Keratinocyte (primary cell): ENCODE measurements around the gene FRRS1L. TPM values are rescaled to one million over a fixed set of nuclear protein-coding genes. Genes with fewer than 3 reads are reported as not detected.

ENCODE experiments used
- DNase-seq: peaks from one replicate; pipeline ENCODE4 v3.0.0-alpha.2; 2011; ENCODE audit warnings: low read depth, missing footprints, low spot score
- FAIRE-seq: peaks from 2 replicates; lab custom pipeline; 2011; peaks lifted over from hg19 to GRCh38; lab: Jason Lieb, UNC
- H2AFZ ChIP-seq: 2 replicates; pipeline ENCODE4 v1.6.0; 2012; ENCODE audit warnings: low read length, control low read depth, inconsistent platforms; ENCODE audit not compliant: control insufficient read depth
- H3K27ac ChIP-seq: 2 replicates; pipeline ENCODE4 v1.5.1; 2011; ENCODE audit warnings: low read length; ENCODE audit not compliant: control insufficient read depth, insufficient read depth
- H3K27me3 ChIP-seq: 3 replicates; pipeline ENCODE4 v1.6.0; 2011; ENCODE audit warnings: low read length; ENCODE audit not compliant: control insufficient read depth, insufficient read depth; ENCODE audit errors: extremely low read depth
- H3K36me3 ChIP-seq, 2 experiments: 2 replicates in 1 of 2; 3 replicates in 1 of 2; pipeline ENCODE4 v1.5.1; 2011; ENCODE audit warnings: low read length in 2 of 2, mild to moderate bottlenecking in 1 of 2; ENCODE audit not compliant: control insufficient read depth in 2 of 2, insufficient read depth in 2 of 2; ENCODE audit errors: extremely low read depth in 1 of 2
- H3K4me1 ChIP-seq: 3 replicates; pipeline ENCODE4 v1.5.1; 2011; ENCODE audit warnings: low read length; ENCODE audit not compliant: control insufficient read depth, insufficient read depth; ENCODE audit errors: extremely low read depth
- H3K4me2 ChIP-seq: 3 replicates; pipeline ENCODE4 v1.6.0; 2011; ENCODE audit warnings: low read depth, low read length; ENCODE audit not compliant: control insufficient read depth, insufficient read depth; ENCODE audit errors: extremely low read depth
- H3K4me3 ChIP-seq, 3 experiments: fragments of 200-600 bp in 1 of 3; sonication (generic) in 1 of 3; 2 replicates in 2 of 3; 3 replicates in 1 of 3; pipeline ENCODE4 v1.5.1; 2011 to 2016; ENCODE audit warnings: low read length in 3 of 3, mild to moderate bottlenecking in 3 of 3, control low read depth in 2 of 3, inconsistent platforms in 1 of 3, low read depth in 1 of 3, mixed read lengths in 1 of 3, mixed run types in 1 of 3, moderate library complexity in 1 of 3; ENCODE audit not compliant: control insufficient read depth in 2 of 3, insufficient read depth in 2 of 3; ENCODE audit errors: extremely low read depth in 1 of 3
- H3K79me2 ChIP-seq: 2 replicates; pipeline ENCODE4 v1.6.0; 2012; ENCODE audit warnings: low read length; ENCODE audit not compliant: control insufficient read depth, insufficient read depth
- H3K9ac ChIP-seq: 3 replicates; pipeline ENCODE4 v1.6.0; 2011; ENCODE audit warnings: low read length; ENCODE audit not compliant: control insufficient read depth, insufficient read depth; ENCODE audit errors: extremely low read depth
- H3K9me1 ChIP-seq: 3 replicates; pipeline ENCODE4 v1.6.0; 2011; ENCODE audit warnings: low read length; ENCODE audit not compliant: control insufficient read depth, insufficient read depth; ENCODE audit errors: extremely low read depth
- H3K9me3 ChIP-seq: 2 replicates; pipeline ENCODE4 v1.5.1; 2012; ENCODE audit warnings: low read depth, low read length; ENCODE audit not compliant: control insufficient read depth
- H4K20me1 ChIP-seq: 3 replicates; pipeline ENCODE4 v1.6.0; 2011; ENCODE audit warnings: low read length; ENCODE audit not compliant: control insufficient read depth, insufficient read depth; ENCODE audit errors: extremely low read depth
- EZH2 ChIP-seq: IDR thresholded peaks from one replicate; pipeline ENCODE4 v1.6.1; 2012; ENCODE audit warnings: inconsistent platforms, mild to moderate bottlenecking, low read length, moderate library complexity
- dilution Hi-C: fragments of 300-500 bp; cut with MboI; formaldehyde crosslinking; loops from one replicate; pipeline ENCODE4 v1.7.0; 2020; ENCODE audit warnings: low sequenced_read_pairs; ENCODE audit not compliant: extremely low pct_ligation_motif_present
- polyA plus RNA-seq, 5 experiments: library from polyadenylated mRNA; depleted of rRNA in 3 of 5; stranded (reverse) in 3 of 5; stranded (forward) in 1 of 5; unstranded in 1 of 5; fragments of >200 nt; gene quantifications; 1 replicate in 1 of 5; 2 replicates in 3 of 5; 3 replicates in 1 of 5; pipeline versions ENCODE4 v1.2.1 to v1.2.3, GENCODE V29; 2011 to 2012; ENCODE audit warnings: missing spikeins in 2 of 5, low read depth in 1 of 5, low replicate concordance in 1 of 5
- TF ChIP-seq, protein P1 (sequence below), 3 experiments: IDR thresholded peaks in 1 of 3; conservative IDR thresholded peaks in 1 of 3; optimal IDR thresholded peaks in 1 of 3; 2 replicates in 2 of 3; 3 replicates in 1 of 3; pipeline versions ENCODE3 to v1.5.1; 2011; ENCODE audit warnings: low read length in 3 of 3, mild to moderate bottlenecking in 3 of 3, moderate library complexity in 2 of 3, control low read depth in 1 of 3, inconsistent platforms in 1 of 3; ENCODE audit not compliant: insufficient read depth in 2 of 3; ENCODE audit errors: extremely low read depth in 1 of 3

FRRS1L gene
- polyA plus RNA-seq, 1 donor (not counting 4 experiments of a cell fraction or from before 2014, with no cell fraction given) = not detected

- Histone ChIP-seq H3K27ac (peak overlapping the region; percentile 86), H3K4me1 (peaks cover 75% of the 10 kb centered on the region), H4K20me1 (peaks cover 2% of the 10 kb centered on the region), H3K79me2 (peaks cover 94% of the 10 kb centered on the region), H3K9me3 (no peaks in the 10 kb centered on the region), H3K36me3 (peaks cover 0 to 5% of the 10 kb centered on the region in 2 experiments), H3K4me3 (no peak overlapping the region), H3K4me2 (peak overlapping the region; percentile 35), H3K9ac (no peak overlapping the region), H2AFZ (no peak overlapping the region), H3K27me3 (no peaks in the 10 kb centered on the region), H3K9me1 (peaks cover 1% of the 10 kb centered on the region)
- dilution Hi-C loops = no loop called here
- TF ChIP-seq, protein P1, sequence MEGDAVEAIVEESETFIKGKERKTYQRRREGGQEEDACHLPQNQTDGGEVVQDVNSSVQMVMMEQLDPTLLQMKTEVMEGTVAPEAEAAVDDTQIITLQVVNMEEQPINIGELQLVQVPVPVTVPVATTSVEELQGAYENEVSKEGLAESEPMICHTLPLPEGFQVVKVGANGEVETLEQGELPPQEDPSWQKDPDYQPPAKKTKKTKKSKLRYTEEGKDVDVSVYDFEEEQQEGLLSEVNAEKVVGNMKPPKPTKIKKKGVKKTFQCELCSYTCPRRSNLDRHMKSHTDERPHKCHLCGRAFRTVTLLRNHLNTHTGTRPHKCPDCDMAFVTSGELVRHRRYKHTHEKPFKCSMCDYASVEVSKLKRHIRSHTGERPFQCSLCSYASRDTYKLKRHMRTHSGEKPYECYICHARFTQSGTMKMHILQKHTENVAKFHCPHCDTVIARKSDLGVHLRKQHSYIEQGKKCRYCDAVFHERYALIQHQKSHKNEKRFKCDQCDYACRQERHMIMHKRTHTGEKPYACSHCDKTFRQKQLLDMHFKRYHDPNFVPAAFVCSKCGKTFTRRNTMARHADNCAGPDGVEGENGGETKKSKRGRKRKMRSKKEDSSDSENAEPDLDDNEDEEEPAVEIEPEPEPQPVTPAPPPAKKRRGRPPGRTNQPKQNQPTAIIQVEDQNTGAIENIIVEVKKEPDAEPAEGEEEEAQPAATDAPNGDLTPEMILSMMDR (optimal IDR thresholded peaks at IDR 0.05 in 1 of 3, IDR thresholded peaks at IDR 0.05 in 1 of 3, conservative IDR thresholded peaks at IDR 0.05 in 1 of 3; ENCODE audit: extremely low read depth in 1 of 3, insufficient read depth in 2 of 3, low read length in 3 of 3) = no peak
- TF ChIP-seq EZH2 = no peak
- DNase-seq (no peak), FAIRE-seq (no peak)
Measured at GRCh38 chr9:109113254-109113653, 53.8 kb downstream of the FRRS1L start.

GRCh38 chr9:109110329-109111021 lies 56.6 kb downstream of the FRRS1L start:
- Histone ChIP-seq H3K27ac (peak overlapping the region; percentile 89), H3K9me3 (no peaks in the 10 kb centered on the region), H3K79me2 (peaks cover 83% of the 10 kb centered on the region), H3K9me1 (peaks cover 2% of the 10 kb centered on the region), H4K20me1 (no peaks in the 10 kb centered on the region), H3K27me3 (no peaks in the 10 kb centered on the region), H3K36me3 (no peaks in the 10 kb centered on the region), H3K4me1 (peaks cover 71% of the 10 kb centered on the region), H3K4me2 (peak overlapping the region; percentile 51), H3K4me3 (peak overlapping the region; percentile 8 to 60 (median 50)), H2AFZ (peak overlapping the region; percentile 22), H3K9ac (peak overlapping the region; percentile 66)
- dilution Hi-C loops = no loop called here
- FAIRE-seq (no peak), DNase-seq (no peak)
- no peak for TF ChIP-seq EZH2
- TF ChIP-seq, protein P1 (optimal IDR thresholded peaks at IDR 0.05 in 1 of 3, IDR thresholded peaks at IDR 0.05 in 1 of 3, conservative IDR thresholded peaks at IDR 0.05 in 1 of 3; ENCODE audit: extremely low read depth in 1 of 3, insufficient read depth in 2 of 3, low read length in 3 of 3) = no peak
